Stimulated activated CD4-positive, alpha-beta T cell treated with anti-CD3 and anti-CD28 coated beads, Interleukin-1b, Interleukin-23, amount 100 ng/mL, for 24 hours (primary cell): Measurements from ENCODE around the gene TACO1.

Source experiments
- DNase-seq, 4 experiments: peaks; one replicate each; pipeline ENCODE4 v3.0.0-alpha.2; 2020; ENCODE audit warnings: low read depth in 4 of 4, low spot score in 1 of 4

TACO1 gene

DNA sequence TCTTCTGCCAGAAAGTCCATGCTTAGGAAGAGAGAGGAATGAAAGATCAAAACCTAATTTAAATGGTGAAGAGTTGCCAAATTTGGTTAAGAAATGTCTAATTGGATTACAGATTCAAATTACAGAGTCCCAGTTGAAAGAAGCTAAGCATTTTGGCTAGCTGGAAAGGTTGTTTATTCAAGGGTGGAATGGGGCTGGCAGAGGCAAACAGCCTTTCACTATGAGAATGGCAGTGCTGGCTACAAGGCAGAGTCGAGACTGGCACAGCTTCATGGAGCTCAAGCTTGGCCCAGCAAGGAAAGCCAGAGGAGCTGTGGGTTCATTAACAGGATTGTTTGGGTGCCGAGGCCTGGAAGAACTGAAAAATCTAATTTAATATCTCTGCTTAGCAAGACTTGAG is 35.1 kb downstream of the TACO1 start:
- DNase-seq: no peak

DNA sequence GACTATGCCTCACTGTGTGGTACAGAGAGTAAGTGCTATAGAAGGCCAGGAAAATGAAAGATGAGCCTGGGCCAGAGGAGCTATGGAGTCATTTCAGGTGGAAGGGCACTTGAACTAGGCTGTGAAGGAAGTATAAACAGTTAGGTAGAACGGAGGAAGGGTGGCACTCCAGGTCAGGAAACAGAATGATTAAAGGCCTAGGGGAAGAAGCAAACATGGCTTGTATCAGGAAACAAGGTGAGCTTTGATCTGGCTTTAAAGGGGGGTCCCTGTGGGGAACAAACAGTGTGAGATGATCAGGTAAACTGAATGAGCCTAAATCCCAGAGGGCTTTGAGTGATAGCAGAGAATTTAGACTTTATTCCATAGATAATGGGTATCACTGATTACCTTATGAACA is 38.4 kb downstream of the TACO1 start:
- DNase-seq: no peak

DNA sequence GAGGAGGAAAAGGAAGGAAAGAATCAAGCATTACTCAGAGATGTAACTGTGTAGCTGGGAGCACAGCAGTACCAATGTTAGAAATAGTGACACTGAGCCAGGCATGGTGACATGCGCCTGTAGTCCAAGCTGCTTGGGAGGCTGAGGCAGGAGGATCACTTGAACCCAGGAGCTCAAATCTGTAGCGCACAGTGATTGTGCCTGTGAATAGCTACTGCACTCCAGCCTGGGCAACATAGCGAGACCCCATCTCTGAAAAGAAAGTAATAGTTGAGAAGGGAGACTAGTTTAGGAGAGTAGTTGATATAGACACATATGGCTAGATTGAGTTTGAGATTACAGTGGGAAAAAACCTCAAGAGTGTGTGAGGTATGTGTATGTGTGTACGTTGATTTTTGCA is 39.3 kb downstream of the TACO1 start:
- DNase-seq: no peak

DNA sequence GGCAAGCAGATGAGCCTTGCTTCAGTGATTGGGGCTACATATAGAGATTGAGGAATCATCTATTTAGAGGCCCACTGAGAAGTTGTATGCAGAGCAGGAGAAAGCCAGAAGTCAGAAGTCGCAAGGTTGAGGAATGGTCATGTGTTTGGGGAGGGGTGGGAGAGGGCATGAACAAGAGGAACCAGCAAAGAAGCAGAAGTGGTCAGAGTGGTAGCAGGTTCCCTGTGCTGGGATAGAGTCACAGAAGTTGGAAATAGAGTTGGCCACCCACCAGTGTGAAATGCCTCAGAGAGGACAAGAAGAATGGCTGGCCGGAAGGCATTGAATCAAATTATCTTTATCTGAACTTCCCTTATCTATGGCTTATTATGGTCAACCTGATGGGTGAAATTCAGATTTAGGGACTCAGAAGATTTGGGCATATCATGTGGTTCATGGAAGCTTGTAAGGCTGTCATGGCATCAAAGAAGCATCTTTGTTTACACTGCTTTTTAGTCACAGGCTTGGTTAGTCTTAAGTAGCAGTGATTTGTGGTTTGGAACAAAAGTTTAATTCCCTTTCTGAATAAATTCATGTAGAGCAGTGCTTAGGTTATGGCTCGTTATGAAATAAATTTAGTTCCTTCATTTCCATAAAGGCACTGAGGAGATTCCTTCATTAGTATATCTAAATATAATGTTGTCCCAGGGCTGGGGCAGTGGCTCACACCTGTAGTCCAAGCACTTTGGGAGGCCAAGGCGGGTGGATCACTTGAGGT is 41.2 kb downstream of the TACO1 start:
- DNase-seq: no peak

DNA sequence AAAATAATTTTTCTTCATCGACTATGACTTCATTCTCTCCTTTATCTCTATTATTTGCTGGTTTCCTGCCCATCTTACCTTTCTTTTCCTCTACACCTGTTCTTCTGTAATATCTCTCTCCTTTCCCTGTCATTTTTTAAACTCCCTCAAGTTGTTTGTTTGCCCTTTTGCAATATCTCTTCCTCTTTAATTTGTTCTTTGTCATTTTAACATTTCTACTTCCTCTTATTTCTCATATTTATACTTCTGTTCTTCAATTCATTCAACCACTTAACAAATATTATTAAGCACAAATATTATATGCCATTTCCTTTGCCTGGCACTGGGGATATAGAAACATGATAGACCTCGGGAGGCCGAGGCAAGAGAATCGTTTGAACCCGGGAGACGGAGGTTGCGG is 44.2 kb downstream of the TACO1 start:
- no peak for DNase-seq

DNA sequence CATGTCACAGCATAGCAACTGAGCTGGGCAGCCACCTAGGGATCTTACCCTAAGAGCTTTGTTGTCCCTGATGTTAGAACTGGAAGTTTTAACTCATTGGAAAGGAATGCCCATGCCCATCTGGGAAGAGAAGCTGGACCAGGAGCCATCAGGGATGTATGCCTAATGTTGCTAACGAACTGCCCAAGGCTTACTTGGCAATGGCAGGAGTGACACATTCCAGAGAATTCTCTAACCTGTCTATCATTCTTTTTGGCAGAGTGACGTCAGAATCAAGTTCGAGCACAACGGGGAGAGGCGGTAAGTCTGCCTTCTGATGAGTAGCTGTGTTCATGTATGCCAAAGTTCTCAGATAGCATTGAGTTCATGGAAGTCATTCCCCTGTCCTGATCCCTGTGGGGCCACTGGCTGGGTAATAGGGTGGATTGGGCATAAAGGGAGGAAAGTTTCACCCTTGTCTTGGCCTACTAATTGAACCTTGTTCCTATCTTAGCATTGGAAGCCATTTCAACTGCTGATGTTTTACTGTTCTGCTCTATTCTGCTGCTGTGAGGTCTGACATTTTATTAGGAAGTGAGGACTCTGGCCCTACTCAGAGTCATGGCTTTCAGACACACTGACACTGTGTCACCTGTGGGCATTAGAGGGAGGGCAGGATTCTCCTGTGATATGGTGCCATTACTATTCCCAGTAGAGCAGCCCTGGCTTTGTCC is 45.2 kb downstream of the TACO1 start:
- DNase-seq: no peak

DNA sequence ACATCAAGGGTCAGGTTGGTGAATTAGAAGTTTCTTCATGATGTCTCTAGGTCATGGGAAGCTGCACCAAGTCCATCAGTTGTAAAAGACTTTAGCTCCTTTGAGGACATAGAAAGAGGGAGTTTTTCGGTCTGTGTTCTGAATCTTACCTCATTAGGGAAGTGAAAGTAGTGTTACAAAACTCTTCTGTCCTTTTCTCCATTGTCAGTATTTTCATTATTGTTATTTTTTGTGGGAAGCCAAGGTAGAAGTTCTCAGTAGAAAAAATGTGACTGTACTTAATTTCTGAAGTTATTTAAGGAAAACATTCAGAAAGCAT is 45.8 kb downstream of the TACO1 start:
- no peak for DNase-seq

DNA sequence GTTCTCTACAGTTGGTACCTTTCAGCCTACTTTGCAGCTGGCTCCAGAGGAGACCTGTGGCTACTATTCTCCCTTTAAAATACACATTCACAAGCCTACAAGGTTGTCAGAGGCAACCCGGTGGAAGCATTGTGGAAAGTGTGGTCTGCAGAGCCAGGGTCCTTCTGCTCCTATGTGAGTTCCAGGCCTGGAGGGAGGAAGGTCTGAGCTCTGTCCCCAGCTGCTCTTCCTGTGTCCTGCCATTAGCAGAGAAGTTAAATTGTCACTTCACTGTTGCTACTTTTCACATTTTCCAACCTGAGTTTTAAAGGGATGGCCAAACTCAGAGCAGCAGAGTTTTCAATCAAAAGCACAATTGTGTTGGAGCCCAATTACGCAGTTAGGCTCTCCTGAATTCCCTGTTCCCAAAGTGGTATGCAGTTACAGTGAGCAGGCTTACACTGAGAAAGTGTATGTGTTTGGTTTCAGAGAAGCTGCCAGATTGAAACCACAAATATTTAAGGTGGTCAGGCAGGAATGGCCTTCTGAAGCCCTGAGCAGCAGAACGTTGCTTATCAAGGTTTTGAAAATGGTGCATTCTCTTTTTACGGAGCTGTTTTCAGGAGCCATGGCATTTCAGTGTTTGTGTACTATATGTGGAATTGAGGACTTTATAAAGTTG is 46.5 kb downstream of the TACO1 start:
- DNase-seq: no peak

DNA sequence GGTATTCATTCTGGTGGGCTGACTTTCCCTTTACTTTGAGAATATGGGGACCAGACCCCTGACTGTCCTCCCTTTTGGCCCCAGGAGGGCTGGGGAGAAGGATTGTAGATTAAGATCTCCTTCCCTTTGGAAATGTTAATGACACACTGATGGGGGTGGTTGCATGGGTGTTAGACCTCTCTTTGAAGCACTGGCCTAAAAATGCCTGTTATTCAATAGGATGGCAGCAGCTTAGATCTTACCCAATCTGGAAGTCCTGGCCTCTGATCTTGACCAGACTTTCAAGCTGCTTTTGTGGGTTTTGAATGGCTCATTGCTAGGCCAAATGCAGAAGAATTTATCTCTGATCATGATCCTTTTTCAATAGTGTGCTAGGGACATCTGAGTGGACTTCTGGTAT is 47.2 kb downstream of the TACO1 start:
- DNase-seq: no peak

DNA sequence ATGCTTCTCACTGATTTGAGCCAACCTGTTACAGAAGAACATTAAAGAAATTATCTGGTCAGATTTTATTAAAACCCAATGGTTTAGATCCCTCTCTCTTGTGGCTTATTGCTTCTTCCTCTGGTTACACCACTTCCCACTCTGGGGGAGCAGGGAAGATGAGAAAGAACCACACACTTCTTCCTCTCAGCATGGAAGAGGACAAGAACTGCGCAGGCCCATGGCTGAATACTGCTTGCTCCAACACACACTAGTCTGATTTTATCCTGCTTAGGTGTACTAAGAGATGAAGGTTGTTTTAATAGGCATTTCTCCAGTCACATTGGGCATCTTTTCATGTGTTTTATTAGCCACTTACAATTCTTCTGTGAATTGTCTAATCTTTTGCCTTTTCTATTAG is 49.1 kb downstream of the TACO1 start:
- no peak for DNase-seq

DNA sequence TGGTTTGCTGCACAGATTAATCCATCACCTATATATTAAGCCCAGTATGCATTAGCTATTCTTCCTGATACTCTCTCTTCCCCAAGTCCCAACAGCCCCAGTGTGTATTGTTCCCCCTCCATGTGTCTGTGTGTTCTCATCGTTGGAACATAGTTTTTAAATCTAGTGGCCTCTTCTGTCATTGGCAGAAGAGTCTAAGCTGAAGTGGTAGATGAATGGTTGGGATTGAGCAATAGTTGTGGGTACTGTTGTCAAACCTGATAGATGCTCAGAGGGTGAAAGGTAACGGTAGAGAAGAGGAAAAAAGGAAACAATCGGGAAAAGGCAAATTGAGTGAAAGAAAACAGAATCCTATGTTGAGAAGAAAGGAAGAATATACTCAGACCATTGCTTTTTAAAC is 51.4 kb downstream of the TACO1 start:
- DNase-seq: no peak

DNA sequence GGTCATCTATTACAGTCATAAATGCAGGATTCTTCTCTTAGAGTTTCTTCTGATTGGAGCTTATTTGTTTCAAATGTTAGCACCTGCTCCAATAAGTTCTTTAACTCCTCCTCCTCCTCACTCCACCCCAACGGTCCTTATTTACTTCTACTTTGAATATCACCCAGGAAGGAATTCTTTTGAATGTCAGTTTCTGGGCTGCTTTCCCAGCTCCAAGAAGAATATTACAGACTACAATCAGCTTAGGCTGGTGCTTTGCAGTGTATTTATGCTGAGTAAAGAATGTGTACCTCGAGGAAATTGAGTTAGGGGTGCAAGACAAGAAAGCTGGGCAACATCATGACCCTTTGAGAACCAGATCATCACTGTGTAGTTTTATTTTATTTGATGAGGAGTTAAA is 52.4 kb downstream of the TACO1 start:
- no peak for DNase-seq

DNA sequence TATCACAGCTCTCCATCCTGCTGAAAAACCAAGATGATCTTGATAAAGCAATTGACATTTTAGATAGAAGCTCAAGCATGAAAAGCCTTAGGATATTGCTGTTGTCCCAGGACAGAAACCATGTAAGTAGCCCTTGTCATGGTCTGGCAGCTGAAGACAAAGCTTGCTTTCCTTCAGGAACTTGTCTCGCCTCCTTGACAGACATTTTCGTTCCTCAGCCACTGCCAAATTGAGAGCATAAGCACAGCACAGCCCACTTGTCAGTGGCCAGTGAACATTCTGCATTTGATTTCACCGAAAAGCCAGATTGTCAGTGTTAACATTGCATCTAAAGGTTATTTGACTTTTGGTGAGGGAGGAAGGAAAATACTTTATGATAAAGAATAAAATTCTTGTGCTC is 57.1 kb downstream of the TACO1 start:
- DNase-seq: no peak
